ENCODE data around the gene TNNI2.

The TNNI2 gene

DNA sequence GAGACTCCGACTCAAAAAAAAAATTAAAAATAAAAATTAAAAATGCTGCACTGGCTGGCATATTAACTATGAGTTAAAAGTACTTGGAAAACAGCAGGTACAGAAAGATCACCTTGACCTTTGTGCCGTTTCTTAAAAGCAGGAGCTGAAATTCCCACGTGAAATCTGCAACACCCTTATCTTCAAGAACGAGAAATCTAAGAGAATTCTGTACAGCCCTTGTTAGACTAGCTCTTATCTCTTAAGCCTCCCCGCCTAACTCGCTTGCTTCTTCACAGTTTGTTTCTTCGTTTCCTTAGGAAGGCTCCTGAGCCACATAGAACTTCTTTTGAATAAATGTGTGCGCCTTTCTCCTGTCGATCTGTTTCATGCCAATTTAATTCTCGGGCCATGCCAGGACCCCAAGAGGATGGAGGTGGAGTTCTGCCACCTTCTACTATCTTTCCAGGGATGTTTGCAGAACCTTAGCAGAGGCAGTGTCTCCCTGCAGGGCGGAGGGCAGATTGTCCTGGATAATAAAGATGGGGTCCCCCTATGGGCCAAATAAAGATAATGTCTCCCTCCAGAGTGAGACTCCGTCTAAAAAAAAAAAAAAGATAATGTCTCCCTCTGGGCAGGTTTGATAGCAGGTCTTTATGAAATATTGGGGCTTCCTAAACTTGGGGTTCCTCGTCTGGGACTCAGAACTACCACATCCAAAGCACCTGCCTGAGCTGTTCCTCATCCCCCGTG is 31.4 kb upstream of the TNNI2 start:
- Histone ChIP-seq H3K9me3 (ENCODE audit: control insufficient read depth, insufficient read depth, low read depth, low read length) (no peaks in the 10 kb centered on the region), H3K36me3 (ENCODE audit: control insufficient read depth in 2 of 2, insufficient read depth in 1 of 2, low read length in 2 of 2) (no peaks in the 10 kb centered on the region), H3K27ac (ENCODE audit: extremely low read depth, low read depth, low read length) (no peak overlapping the region), H3K4me3 (ENCODE audit: low read depth, low read length) (no peak overlapping the region), H3K4me1 (ENCODE audit: control insufficient read depth, insufficient read depth, low read length) (no peaks in the 10 kb centered on the region)
- ChIA-PET POLR2A (no interaction called here), CTCF (interaction anchor here (0.5 to 1.3 kb wide), 5 partner anchors 19 to 114 kb away, joined by 3 to 4 read pairs (median 4); no protein-coding TSS in a partner anchor)
- no peak for TF ChIP-seq ZNF16 (tag by site-specific recombination; IDR thresholded peaks at IDR 0.05; ENCODE audit: low read depth)
- TF ChIP-seq, protein P1, sequence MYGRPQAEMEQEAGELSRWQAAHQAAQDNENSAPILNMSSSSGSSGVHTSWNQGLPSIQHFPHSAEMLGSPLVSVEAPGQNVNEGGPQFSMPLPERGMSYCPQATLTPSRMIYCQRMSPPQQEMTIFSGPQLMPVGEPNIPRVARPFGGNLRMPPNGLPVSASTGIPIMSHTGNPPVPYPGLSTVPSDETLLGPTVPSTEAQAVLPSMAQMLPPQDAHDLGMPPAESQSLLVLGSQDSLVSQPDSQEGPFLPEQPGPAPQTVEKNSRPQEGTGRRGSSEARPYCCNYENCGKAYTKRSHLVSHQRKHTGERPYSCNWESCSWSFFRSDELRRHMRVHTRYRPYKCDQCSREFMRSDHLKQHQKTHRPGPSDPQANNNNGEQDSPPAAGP (tag by site-specific recombination; IDR thresholded peaks at IDR 0.05), result no peak
- TF ChIP-seq ZNF514 (tag by site-specific recombination; IDR thresholded peaks at IDR 0.05), result no peak

DNA sequence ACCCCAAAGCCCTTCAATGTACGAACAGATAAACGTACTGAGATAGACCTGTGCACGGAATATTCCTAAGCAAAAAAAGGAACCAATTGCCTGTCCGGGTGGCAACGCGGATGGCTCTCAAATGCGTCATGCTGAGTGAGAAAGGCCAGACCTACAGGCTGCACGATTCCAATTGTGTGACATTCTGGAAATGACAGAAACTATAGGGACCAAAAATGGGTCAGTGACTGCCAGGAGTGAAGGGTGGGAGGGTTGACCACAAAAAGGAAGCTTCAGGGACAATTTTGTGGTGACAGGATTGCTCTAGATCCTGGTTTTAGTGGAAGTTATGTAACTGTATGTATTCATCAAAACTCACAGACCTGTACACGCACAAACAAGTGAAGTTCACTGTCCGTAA is 28.0 kb upstream of the TNNI2 start:
- Histone ChIP-seq H3K27ac (ENCODE audit: extremely low read depth, low read depth, low read length) (no peak overlapping the region), H3K4me1 (ENCODE audit: control insufficient read depth, insufficient read depth, low read length) (no peaks in the 10 kb centered on the region), H3K36me3 (ENCODE audit: control insufficient read depth in 2 of 2, insufficient read depth in 1 of 2, low read length in 2 of 2) (no peaks in the 10 kb centered on the region), H3K4me3 (ENCODE audit: low read depth, low read length) (no peak overlapping the region), H3K9me3 (ENCODE audit: control insufficient read depth, insufficient read depth, low read depth, low read length) (no peaks in the 10 kb centered on the region)
- CTCF ChIA-PET, result interaction anchor here (1.2 to 1.3 kb wide), 2 partner anchors 22 to 117 kb away, joined by 3 to 7 read pairs; no protein-coding TSS in a partner anchor
- TF ChIP-seq ZIC2 (tag by site-specific recombination; IDR thresholded peaks at IDR 0.05), result no peak
- no peak for TF ChIP-seq ZNF654 (tag by site-specific recombination; IDR thresholded peaks at IDR 0.05; ENCODE audit: low read depth)
- TF ChIP-seq ZNF24 (tag by site-specific recombination; IDR thresholded peaks at IDR 0.05), result no peak
- no peak for TF ChIP-seq MZF1 (tag by site-specific recombination; IDR thresholded peaks at IDR 0.05; ENCODE audit: borderline replicate concordance)
- POLR2A ChIA-PET, result no interaction called here

DNA sequence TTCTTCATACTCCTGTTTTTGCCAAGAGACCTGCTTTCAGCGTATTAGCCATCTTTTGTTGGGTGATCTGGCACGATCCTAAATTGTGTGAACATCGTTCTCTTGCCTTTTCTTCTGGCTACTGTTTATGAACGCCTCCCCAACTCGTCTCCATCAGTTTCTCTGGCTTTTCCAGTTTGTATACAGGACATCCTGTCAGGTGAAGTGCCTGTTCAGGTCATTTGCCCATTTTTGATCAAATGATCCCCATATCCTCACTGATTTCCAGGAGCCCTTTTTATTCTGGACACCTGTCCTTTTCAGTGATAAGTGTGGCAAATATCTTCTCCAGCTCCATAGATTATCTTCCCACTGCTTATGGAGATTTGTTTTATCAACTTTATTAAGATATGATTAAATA is 26.5 kb upstream of the TNNI2 start:
- no peak overlapping the region for H3K4me3 ChIP-seq (ENCODE audit: low read depth, low read length)
- no peaks in the 10 kb centered on the region for H3K9me3 ChIP-seq (ENCODE audit: control insufficient read depth, insufficient read depth, low read depth, low read length)
- POLR2A ChIA-PET, result no interaction called here
- no peak overlapping the region for H3K27ac ChIP-seq (ENCODE audit: extremely low read depth, low read depth, low read length)
- CTCF ChIA-PET, result no interaction called here
- H3K36me3 ChIP-seq (ENCODE audit: control insufficient read depth in 2 of 2, insufficient read depth in 1 of 2, low read length in 2 of 2), result no peaks in the 10 kb centered on the region
- H3K4me1 ChIP-seq (ENCODE audit: control insufficient read depth, insufficient read depth, low read length), result no peaks in the 10 kb centered on the region
- TF ChIP-seq ZNF354C (tag by site-specific recombination; IDR thresholded peaks at IDR 0.05; ENCODE audit: borderline replicate concordance, low read depth) (no peak), ZNF132 (tag by site-specific recombination; IDR thresholded peaks at IDR 0.05; ENCODE audit: borderline replicate concordance) (no peak), ZNF596 (tag by site-specific recombination; IDR thresholded peaks at IDR 0.05) (no peak), ZNF791 (tag by site-specific recombination; IDR thresholded peaks at IDR 0.05) (no peak), ZNF239 (tag by site-specific recombination; IDR thresholded peaks at IDR 0.05) (no peak), ZNF223 (tag by site-specific recombination; IDR thresholded peaks at IDR 0.05) (no peak), ZNF701 (tag by site-specific recombination; IDR thresholded peaks at IDR 0.05) (no peak), ZNF585B (tag by site-specific recombination; IDR thresholded peaks at IDR 0.05) (no peak), WT1 (tag by site-specific recombination; IDR thresholded peaks at IDR 0.05) (no peak), MYNN (tag by site-specific recombination; IDR thresholded peaks at IDR 0.05; ENCODE audit: borderline replicate concordance) (no peak)
- TF ChIP-seq, protein P2, sequence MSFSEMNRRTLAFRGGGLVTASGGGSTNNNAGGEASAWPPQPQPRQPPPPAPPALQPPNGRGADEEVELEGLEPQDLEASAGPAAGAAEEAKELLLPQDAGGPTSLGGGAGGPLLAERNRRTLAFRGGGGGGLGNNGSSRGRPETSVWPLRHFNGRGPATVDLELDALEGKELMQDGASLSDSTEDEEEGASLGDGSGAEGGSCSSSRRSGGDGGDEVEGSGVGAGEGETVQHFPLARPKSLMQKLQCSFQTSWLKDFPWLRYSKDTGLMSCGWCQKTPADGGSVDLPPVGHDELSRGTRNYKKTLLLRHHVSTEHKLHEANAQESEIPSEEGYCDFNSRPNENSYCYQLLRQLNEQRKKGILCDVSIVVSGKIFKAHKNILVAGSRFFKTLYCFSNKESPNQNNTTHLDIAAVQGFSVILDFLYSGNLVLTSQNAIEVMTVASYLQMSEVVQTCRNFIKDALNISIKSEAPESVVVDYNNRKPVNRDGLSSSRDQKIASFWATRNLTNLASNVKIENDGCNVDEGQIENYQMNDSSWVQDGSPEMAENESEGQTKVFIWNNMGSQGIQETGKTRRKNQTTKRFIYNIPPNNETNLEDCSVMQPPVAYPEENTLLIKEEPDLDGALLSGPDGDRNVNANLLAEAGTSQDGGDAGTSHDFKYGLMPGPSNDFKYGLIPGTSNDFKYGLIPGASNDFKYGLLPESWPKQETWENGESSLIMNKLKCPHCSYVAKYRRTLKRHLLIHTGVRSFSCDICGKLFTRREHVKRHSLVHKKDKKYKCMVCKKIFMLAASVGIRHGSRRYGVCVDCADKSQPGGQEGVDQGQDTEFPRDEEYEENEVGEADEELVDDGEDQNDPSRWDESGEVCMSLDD (tag by site-specific recombination; IDR thresholded peaks at IDR 0.05), result no peak
- TF ChIP-seq, protein P3, sequence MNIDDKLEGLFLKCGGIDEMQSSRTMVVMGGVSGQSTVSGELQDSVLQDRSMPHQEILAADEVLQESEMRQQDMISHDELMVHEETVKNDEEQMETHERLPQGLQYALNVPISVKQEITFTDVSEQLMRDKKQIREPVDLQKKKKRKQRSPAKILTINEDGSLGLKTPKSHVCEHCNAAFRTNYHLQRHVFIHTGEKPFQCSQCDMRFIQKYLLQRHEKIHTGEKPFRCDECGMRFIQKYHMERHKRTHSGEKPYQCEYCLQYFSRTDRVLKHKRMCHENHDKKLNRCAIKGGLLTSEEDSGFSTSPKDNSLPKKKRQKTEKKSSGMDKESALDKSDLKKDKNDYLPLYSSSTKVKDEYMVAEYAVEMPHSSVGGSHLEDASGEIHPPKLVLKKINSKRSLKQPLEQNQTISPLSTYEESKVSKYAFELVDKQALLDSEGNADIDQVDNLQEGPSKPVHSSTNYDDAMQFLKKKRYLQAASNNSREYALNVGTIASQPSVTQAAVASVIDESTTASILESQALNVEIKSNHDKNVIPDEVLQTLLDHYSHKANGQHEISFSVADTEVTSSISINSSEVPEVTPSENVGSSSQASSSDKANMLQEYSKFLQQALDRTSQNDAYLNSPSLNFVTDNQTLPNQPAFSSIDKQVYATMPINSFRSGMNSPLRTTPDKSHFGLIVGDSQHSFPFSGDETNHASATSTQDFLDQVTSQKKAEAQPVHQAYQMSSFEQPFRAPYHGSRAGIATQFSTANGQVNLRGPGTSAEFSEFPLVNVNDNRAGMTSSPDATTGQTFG (tag by site-specific recombination; IDR thresholded peaks at IDR 0.05; ENCODE audit: borderline replicate concordance), result no peak
- TF ChIP-seq, protein P4, sequence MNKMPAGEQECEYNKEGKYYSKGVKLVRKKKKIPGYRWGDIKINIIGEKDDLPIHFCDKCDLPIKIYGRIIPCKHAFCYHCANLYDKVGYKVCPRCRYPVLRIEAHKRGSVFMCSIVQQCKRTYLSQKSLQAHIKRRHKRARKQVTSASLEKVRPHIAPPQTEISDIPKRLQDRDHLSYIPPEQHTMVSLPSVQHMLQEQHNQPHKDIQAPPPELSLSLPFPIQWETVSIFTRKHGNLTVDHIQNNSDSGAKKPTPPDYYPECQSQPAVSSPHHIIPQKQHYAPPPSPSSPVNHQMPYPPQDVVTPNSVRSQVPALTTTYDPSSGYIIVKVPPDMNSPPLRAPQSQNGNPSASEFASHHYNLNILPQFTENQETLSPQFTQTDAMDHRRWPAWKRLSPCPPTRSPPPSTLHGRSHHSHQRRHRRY (tag by site-specific recombination; IDR thresholded peaks at IDR 0.05), result no peak
- TF ChIP-seq, protein P5, sequence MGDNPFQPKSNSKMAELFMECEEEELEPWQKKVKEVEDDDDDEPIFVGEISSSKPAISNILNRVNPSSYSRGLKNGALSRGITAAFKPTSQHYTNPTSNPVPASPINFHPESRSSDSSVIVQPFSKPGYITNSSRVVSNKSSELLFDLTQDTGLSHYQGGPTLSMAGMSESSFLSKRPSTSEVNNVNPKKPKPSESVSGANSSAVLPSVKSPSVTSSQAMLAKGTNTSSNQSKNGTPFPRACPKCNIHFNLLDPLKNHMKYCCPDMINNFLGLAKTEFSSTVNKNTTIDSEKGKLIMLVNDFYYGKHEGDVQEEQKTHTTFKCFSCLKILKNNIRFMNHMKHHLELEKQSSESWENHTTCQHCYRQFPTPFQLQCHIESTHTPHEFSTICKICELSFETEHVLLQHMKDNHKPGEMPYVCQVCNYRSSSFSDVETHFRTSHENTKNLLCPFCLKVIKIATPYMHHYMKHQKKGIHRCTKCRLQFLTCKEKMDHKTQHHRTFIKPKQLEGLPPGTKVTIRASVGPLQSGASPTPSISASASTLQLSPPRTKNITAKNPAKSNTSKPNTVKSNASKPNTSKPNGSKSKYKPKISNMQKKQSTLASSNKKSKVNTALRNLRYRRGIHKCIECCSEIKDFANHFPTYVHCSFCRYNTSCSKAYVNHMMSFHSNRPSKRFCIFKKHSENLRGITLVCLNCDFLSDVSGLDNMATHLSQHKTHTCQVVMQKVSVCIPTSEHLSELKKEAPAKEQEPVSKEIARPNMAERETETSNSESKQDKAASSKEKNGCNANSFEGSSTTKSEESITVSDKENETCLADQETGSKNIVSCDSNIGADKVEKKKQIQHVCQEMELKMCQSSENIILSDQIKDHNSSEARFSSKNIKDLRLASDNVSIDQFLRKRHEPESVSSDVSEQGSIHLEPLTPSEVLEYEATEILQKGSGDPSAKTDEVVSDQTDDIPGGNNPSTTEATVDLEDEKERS (tag by site-specific recombination; IDR thresholded peaks at IDR 0.05), result no peak

Data from HEK293 (cell line).